GM15510 (cell line): ENCODE data around the gene ABI3BP.

Source experiments
- POLR2A ChIP-seq: IDR thresholded peaks from 3 replicates; pipeline ENCODE4 v1.6.1; 2011; ENCODE audit warnings: borderline replicate concordance; ENCODE audit not compliant: insufficient read length; ENCODE audit errors: extremely low read depth

The ABI3BP gene

GRCh38 chr3:100928638-100929428 lies 64.4 kb downstream of the ABI3BP start:
- TF ChIP-seq POLR2A, result no peak

- no peak for TF ChIP-seq POLR2A
These were observed 65.4 kb downstream of the ABI3BP start for GRCh38 chr3:100927775-100928174.

GRCh38 chr3:100915706-100916495 lies 77.3 kb downstream of the ABI3BP start:
- TF ChIP-seq POLR2A, result no peak

- TF ChIP-seq POLR2A, result no peak
These were observed 79.2 kb downstream of the ABI3BP start for GRCh38 chr3:100913870-100914648.

- no peak for TF ChIP-seq POLR2A
These were observed 80.2 kb downstream of the ABI3BP start for GRCh38 chr3:100912976-100913545.

- no peak for TF ChIP-seq POLR2A
These were observed 80.7 kb downstream of the ABI3BP start for GRCh38 chr3:100912571-100912970.

- TF ChIP-seq POLR2A, result no peak
These were observed 81.3 kb downstream of the ABI3BP start for GRCh38 chr3:100911956-100912355.

GRCh38 chr3:100910986-100911385 lies 82.2 kb downstream of the ABI3BP start:
- TF ChIP-seq POLR2A, result no peak

GRCh38 chr3:100902572-100902971 lies 90.6 kb downstream of the ABI3BP start:
- no peak for TF ChIP-seq POLR2A

GRCh38 chr3:100900671-100901335 lies 92.4 kb downstream of the ABI3BP start:
- no peak for TF ChIP-seq POLR2A

GRCh38 chr3:100899440-100900091 lies 93.7 kb downstream of the ABI3BP start:
- no peak for TF ChIP-seq POLR2A

GRCh38 chr3:100898681-100899080 lies 94.5 kb downstream of the ABI3BP start:
- TF ChIP-seq POLR2A, result no peak

GRCh38 chr3:100896994-100897393 lies 96.2 kb downstream of the ABI3BP start:
- TF ChIP-seq POLR2A, result no peak

GRCh38 chr3:100893590-100893989 lies 99.6 kb downstream of the ABI3BP start:
- no peak for TF ChIP-seq POLR2A
